GM04503 (cell line): ENCODE measurements around the gene CRY2.

Experiments
- DNase-seq: peaks from one replicate; pipeline ENCODE4 v3.0.0-alpha.2; 2012; ENCODE audit warnings: low read depth

Gene CRY2

GRCh38 chr11:45930951-45931570 is 83.8 kb downstream of the CRY2 start:
- no peak for DNase-seq

DNA sequence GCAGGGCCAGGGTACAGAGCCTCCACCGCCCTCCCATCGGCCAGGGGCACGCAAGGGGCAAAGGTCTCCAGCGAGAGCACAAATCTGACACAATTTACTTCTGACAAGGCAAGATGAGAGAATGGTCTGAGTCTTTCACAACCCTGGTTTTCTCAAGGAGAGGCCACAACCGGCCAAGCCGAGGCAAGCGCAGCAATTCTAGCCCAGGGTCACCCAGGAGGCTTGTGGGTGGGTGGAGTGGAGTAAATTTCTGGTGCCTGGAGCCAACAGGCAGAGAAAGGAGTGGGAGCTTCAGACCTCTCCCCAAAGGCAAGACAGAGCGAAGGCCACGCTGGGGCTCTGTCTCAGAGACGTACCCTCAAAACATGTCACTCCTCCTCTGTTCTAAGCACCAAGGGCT is 84.5 kb downstream of the CRY2 start:
- no peak for DNase-seq

DNA sequence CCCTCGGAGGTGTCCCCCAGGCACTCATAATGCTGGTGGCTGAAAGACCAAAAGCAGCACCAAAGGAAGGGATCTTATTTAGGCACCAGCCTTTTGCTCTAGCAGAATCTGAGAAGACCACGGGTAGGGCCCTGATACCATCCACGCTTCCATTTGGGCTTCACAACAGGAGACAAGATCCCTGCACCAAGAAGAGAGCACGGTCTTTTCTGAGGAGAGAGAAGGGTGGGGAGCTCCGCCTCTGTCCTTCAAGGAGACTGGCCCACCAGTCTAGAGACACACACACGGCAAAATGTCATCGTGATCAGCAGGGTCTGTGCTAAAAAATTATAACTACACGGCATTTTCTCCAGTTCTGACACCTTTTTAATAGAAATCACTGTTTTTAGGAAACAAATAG is 84.9 kb downstream of the CRY2 start:
- no peak for DNase-seq
